SIG-M5 treated with dmso at 0.1 percent for 504 hours (cell line): Measurements from ENCODE around the gene DOCK10.
"Not testable (repeated sequence)": the region's sequence is repeated elsewhere in the genome, so short reads cannot be mapped to it uniquely, and the experiment has no call there.

Experiments
- DNase-seq: peaks from one replicate; lab custom pipeline; 2025; ENCODE audit not compliant: unreplicated experiment; lab: John Stamatoyannopoulos, UW

The DOCK10 gene

GRCh38 chr2:224925061-224925809, 117.0 kb downstream of the DOCK10 start:
- DNase-seq: no peak

GRCh38 chr2:224924631-224925030, 117.6 kb downstream of the DOCK10 start:
- DNase-seq: no peak

GRCh38 chr2:224922142-224922727, 120.0 kb downstream of the DOCK10 start:
- DNase-seq: peak; percentile 94

GRCh38 chr2:224919472-224920110, 122.7 kb downstream of the DOCK10 start:
- DNase-seq: no peak

GRCh38 chr2:224918626-224919471, 123.4 kb downstream of the DOCK10 start:
- no peak for DNase-seq

- not testable (repeated sequence) for DNase-seq
Observed at GRCh38 chr2:224917246-224917645, 125.0 kb downstream of the DOCK10 start.

- DNase-seq: no peak
Observed at GRCh38 chr2:224915136-224915535, 127.1 kb downstream of the DOCK10 start.

GRCh38 chr2:224910574-224910925, 131.7 kb downstream of the DOCK10 start:
- DNase-seq: no peak

- DNase-seq: peak; percentile 81
Observed at GRCh38 chr2:224909885-224910573, 132.2 kb downstream of the DOCK10 start.

GRCh38 chr2:224908818-224909217, 133.4 kb downstream of the DOCK10 start:
- DNase-seq: no peak

GRCh38 chr2:224904381-224904780, 137.9 kb downstream of the DOCK10 start:
- DNase-seq: no peak

GRCh38 chr2:224903621-224904020, 138.6 kb downstream of the DOCK10 start:
- DNase-seq: no peak

- no peak for DNase-seq
Observed at GRCh38 chr2:224901121-224901676, 141.1 kb downstream of the DOCK10 start.

- DNase-seq: no peak
Observed at GRCh38 chr2:224895377-224895776, 146.9 kb downstream of the DOCK10 start.

- peak; percentile 96 for DNase-seq
Observed at GRCh38 chr2:224894356-224894755, 147.9 kb downstream of the DOCK10 start.

GRCh38 chr2:224893848-224894247, 148.4 kb downstream of the DOCK10 start:
- no peak for DNase-seq

- peak; percentile 86 for DNase-seq
Observed at GRCh38 chr2:224892574-224893204, 149.6 kb downstream of the DOCK10 start.

- no peak for DNase-seq
Observed at GRCh38 chr2:224890372-224890771, 151.9 kb downstream of the DOCK10 start.

GRCh38 chr2:224887141-224887540, 155.1 kb downstream of the DOCK10 start:
- peak; percentile 15 for DNase-seq
